ENCODE data around the gene IQCH. TPM values are rescaled to one million over a fixed set of nuclear protein-coding genes. Genes with fewer than 3 reads are reported as not detected.

IQCH gene
- total and polyA plus RNA-seq, 8 donors, result 1.4 to 3.4 (median 2.8) TPM

- H3K27me3 ChIP-seq, result no peaks in the 10 kb centered on the region
- TF ChIP-seq CTCF (IDR thresholded peaks at IDR 0.05), result no peak
- ATAC-seq, result no peak
- intact Hi-C loops (cut with DNase I), result no loop called here
- DNase-seq, result no peak
- H3K4me1 ChIP-seq, result no peaks in the 10 kb centered on the region
- no peak overlapping the region for H3K27ac ChIP-seq
- H3K9me3 ChIP-seq, result no peaks in the 10 kb centered on the region
- H3K36me3 ChIP-seq, result no peaks in the 10 kb centered on the region
- no peak overlapping the region for H3K4me3 ChIP-seq
Observed at GRCh38 chr15:67481680-67482079, 227.1 kb downstream of the IQCH start.

DNA sequence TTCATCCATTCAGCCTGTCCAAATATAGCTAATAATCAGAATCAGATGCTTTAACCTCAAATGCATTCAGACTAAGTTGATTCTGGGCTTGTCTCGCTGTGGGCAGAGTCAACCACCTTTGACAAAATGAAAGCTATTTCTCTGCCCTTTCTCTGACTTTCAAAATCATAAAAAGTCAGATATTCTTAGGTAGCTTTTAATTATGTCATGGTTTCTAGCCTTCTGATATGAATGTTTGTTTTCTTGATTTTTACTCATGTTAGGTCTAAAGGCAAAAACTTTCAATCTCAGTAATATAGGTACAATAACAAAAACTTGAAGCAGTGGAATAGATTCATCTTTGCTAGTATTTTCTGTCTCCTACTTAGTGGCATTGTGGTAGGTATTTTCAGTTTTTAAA, 241.0 kb downstream of the IQCH start:
- no peak for ATAC-seq
- H3K27ac ChIP-seq, result no peak overlapping the region
- no peaks in the 10 kb centered on the region for H3K36me3 ChIP-seq
- H3K9me3 ChIP-seq, result no peaks in the 10 kb centered on the region
- H3K27me3 ChIP-seq, result no peaks in the 10 kb centered on the region
- no peak overlapping the region for H3K4me3 ChIP-seq
- intact Hi-C loops (cut with DNase I), result no loop called here
- no peak for TF ChIP-seq CTCF (IDR thresholded peaks at IDR 0.05)
- no peaks in the 10 kb centered on the region for H3K4me1 ChIP-seq
- DNase-seq, result no peak

DNA sequence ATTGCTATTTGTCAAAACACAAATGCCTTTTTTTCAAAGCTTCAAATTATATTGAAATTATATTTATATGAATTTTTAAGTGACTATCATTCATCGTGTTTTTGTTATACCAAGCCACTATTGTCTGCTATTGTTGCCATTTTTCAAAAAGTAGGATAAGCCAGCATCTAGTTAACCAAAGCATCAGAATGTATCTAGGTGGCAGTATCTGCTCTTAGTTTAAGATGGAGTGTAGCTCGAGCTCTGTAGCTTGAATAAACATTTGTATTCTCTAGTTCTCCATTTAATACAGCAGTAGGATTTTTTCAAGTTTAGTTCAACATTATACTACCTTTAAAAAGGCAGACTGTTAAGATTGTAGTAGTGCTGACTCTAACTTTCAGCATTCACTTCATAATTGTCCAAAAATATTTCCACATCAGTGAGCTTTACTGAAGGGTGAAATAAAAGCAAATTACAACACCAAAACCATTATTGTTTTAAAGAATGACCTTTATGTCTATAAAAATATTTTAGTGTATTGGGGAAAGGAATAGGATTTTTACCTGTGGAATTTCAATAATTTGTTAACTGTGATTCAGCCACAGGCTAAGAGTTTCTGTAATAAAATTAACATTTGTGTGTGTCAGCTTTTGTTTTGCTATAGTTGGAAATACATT, 246.7 kb downstream of the IQCH start:
- ATAC-seq, result peak; percentile 87
- Histone ChIP-seq H3K4me1 (peaks cover 0 to 4% of the 10 kb centered on the region in 2 donors), H3K36me3 (no peaks in the 10 kb centered on the region), H3K27ac (no peak overlapping the region), H3K27me3 (no peaks in the 10 kb centered on the region), H3K9me3 (no peaks in the 10 kb centered on the region), H3K4me3 (peak overlapping the region in 1 of 2 donors; percentile 4)
- intact Hi-C loops (cut with DNase I), result loop anchor here in 1 of 2 donors (10.0 kb wide), 1 partner anchor 333 kb away; no protein-coding TSS in a partner anchor
- DNase-seq, result peak in 1 of 4 donors; percentile 36
- TF ChIP-seq CTCF (IDR thresholded peaks at IDR 0.05), result peak in 1 of 2 donors; percentile 19

GRCh38 chr15:67501836-67502461, 247.4 kb downstream of the IQCH start:
- intact Hi-C loops (cut with DNase I), result loop anchor here in 1 of 2 donors (10.0 kb wide), 1 partner anchor 333 kb away; no protein-coding TSS in a partner anchor
- Histone ChIP-seq H3K36me3 (no peaks in the 10 kb centered on the region), H3K4me1 (peaks cover 0 to 11% of the 10 kb centered on the region in 2 donors), H3K4me3 (peak overlapping the region in 1 of 2 donors; percentile 4), H3K27ac (no peak overlapping the region), H3K9me3 (no peaks in the 10 kb centered on the region), H3K27me3 (no peaks in the 10 kb centered on the region)
- DNase-seq, result no peak
- peak; percentile 53 for ATAC-seq
- no peak for TF ChIP-seq CTCF (IDR thresholded peaks at IDR 0.05)

DNA sequence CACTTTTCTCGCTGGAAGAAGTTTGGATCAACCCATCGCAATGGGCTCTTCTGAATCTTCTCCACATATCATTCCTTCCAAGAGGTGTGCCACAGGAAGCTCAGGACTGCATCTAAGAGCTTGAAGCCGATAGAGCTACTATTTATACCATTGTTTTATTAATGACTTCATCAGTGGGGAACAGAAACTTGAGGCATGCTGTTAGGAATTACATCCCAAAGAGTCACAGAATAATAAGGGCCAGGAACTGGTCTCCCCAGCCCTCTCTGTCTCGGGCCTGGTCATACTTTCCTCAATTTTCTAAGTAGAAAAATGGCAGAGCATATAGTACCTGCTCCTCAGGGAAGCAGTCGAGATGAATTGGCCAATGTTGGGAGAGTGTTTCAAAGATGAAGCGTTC, 249.5 kb downstream of the IQCH start:
- ATAC-seq, result no peak
- TF ChIP-seq CTCF (IDR thresholded peaks at IDR 0.05), result no peak
- H3K9me3 ChIP-seq, result no peaks in the 10 kb centered on the region
- peaks cover 0 to 18% of the 10 kb centered on the region in 2 donors for H3K4me1 ChIP-seq
- H3K27me3 ChIP-seq, result no peaks in the 10 kb centered on the region
- no peak for DNase-seq
- intact Hi-C loops (cut with DNase I), result loop anchor here in 1 of 2 donors (10.0 kb wide), 1 partner anchor 331 kb away; no protein-coding TSS in a partner anchor
- H3K4me3 ChIP-seq, result no peak overlapping the region
- H3K36me3 ChIP-seq, result no peaks in the 10 kb centered on the region
- no peak overlapping the region for H3K27ac ChIP-seq

All from left lung (tissue), 10 donors.